SJCRH30 (cell line): ENCODE results near the gene CPEB2. TPM values are rescaled to one million over a fixed set of nuclear protein-coding genes. Genes with fewer than 3 reads are reported as not detected.
"Not testable (repeated sequence)": the region's sequence is repeated elsewhere in the genome, so short reads cannot be mapped to it uniquely, and the experiment has no call there.

ENCODE experiments used
- DNase-seq, 2 experiments: peaks; one replicate each; pipeline ENCODE4 v3.0.0-alpha.2; 2015 to 2020
- H3K27ac ChIP-seq: fragments of 250-450 bp; sonication (Bioruptor Pico); 2 replicates; pipeline ENCODE4 v1.5.1; 2020; ENCODE audit warnings: mild to moderate bottlenecking, moderate library complexity
- H3K27me3 ChIP-seq: fragments of 250-450 bp; sonication (Bioruptor Pico); 2 replicates; pipeline ENCODE4 v1.5.1; 2020; ENCODE audit warnings: mild to moderate bottlenecking, moderate library complexity
- H3K36me3 ChIP-seq: fragments of 250-450 bp; sonication (Bioruptor Pico); 2 replicates; pipeline ENCODE4 v1.5.1; 2020; ENCODE audit warnings: mild to moderate bottlenecking, moderate library complexity
- H3K4me1 ChIP-seq: fragments of 250-450 bp; sonication (Bioruptor Pico); 2 replicates; pipeline ENCODE4 v1.5.1; 2020; ENCODE audit warnings: mild to moderate bottlenecking, moderate library complexity
- H3K4me3 ChIP-seq: fragments of 250-450 bp; sonication (Bioruptor Pico); 2 replicates; pipeline ENCODE4 v1.5.1; 2020; ENCODE audit warnings: mild to moderate bottlenecking, moderate library complexity
- H3K9me3 ChIP-seq: fragments of 250-450 bp; sonication (Bioruptor Pico); replicated peaks from 2 replicates; pipeline ENCODE4 v1.5.1; 2020; ENCODE audit warnings: mild to moderate bottlenecking, moderate library complexity
- total RNA-seq: library from RNA; depleted of rRNA; stranded (reverse); fragments of >200 nt; shearing (Covaris generic); gene quantifications from 2 replicates; pipeline ENCODE4 v1.2.3, GENCODE V29; 2014

Gene CPEB2
- total RNA-seq, 1 experiment from 2014 or later, result 0.73 TPM

- H3K27me3 ChIP-seq, result no peaks in the 10 kb centered on the region
- no peak overlapping the region for H3K27ac ChIP-seq
- no peaks in the 10 kb centered on the region for H3K36me3 ChIP-seq
- no peak overlapping the region for H3K4me3 ChIP-seq
- DNase-seq, result no peak
- no peaks in the 10 kb centered on the region for H3K9me3 ChIP-seq
- H3K4me1 ChIP-seq, result no peaks in the 10 kb centered on the region
These were observed 57.9 kb downstream of the CPEB2 start for GRCh38 chr4:15060213-15060612.

GRCh38 chr4:15063341-15063740 lies 61.1 kb downstream of the CPEB2 start:
- Histone ChIP-seq H3K36me3 (no peaks in the 10 kb centered on the region), H3K27me3 (no peaks in the 10 kb centered on the region), H3K27ac (no peak overlapping the region), H3K4me3 (no peak overlapping the region), H3K9me3 (no peaks in the 10 kb centered on the region), H3K4me1 (no peaks in the 10 kb centered on the region)
- no peak for DNase-seq

- no peaks in the 10 kb centered on the region for H3K27me3 ChIP-seq
- DNase-seq, result no peak
- H3K27ac ChIP-seq, result no peak overlapping the region
- H3K4me1 ChIP-seq, result no peaks in the 10 kb centered on the region
- no peak overlapping the region for H3K4me3 ChIP-seq
- H3K36me3 ChIP-seq, result no peaks in the 10 kb centered on the region
- no peaks in the 10 kb centered on the region for H3K9me3 ChIP-seq
These were observed 63.2 kb downstream of the CPEB2 start for GRCh38 chr4:15065516-15065915.

- Histone ChIP-seq H3K9me3 (no peaks in the 10 kb centered on the region), H3K36me3 (no peaks in the 10 kb centered on the region), H3K4me1 (no peaks in the 10 kb centered on the region), H3K27me3 (no peaks in the 10 kb centered on the region), H3K27ac (no peak overlapping the region), H3K4me3 (no peak overlapping the region)
- no peak for DNase-seq
These were observed 63.9 kb downstream of the CPEB2 start for GRCh38 chr4:15066140-15066539.

- H3K4me3 ChIP-seq, result no peak overlapping the region
- no peaks in the 10 kb centered on the region for H3K36me3 ChIP-seq
- no peak for DNase-seq
- H3K27ac ChIP-seq, result no peak overlapping the region
- H3K27me3 ChIP-seq, result no peaks in the 10 kb centered on the region
- H3K4me1 ChIP-seq, result no peaks in the 10 kb centered on the region
- no peaks in the 10 kb centered on the region for H3K9me3 ChIP-seq
These were observed 66.0 kb downstream of the CPEB2 start for GRCh38 chr4:15068298-15068697.

- no peak for DNase-seq
- H3K27me3 ChIP-seq, result no peaks in the 10 kb centered on the region
- H3K9me3 ChIP-seq, result no peaks in the 10 kb centered on the region
- no peaks in the 10 kb centered on the region for H3K36me3 ChIP-seq
- no peak overlapping the region for H3K27ac ChIP-seq
- peaks cover 8% of the 10 kb centered on the region; the same call in 1 of the 2 replicates for H3K4me1 ChIP-seq
- no peak overlapping the region for H3K4me3 ChIP-seq
These were observed 73.6 kb downstream of the CPEB2 start for GRCh38 chr4:15075875-15076274.

- Histone ChIP-seq H3K27me3 (no peaks in the 10 kb centered on the region), H3K27ac (no peak overlapping the region), H3K36me3 (no peaks in the 10 kb centered on the region), H3K4me3 (no peak overlapping the region), H3K4me1 (peaks cover 8% of the 10 kb centered on the region; the same call in 1 of the 2 replicates), H3K9me3 (no peaks in the 10 kb centered on the region)
- peak in 1 of 2 experiments; percentile 41 for DNase-seq
These were observed 75.7 kb downstream of the CPEB2 start for GRCh38 chr4:15077969-15078368.

- no peaks in the 10 kb centered on the region for H3K9me3 ChIP-seq
- H3K4me3 ChIP-seq, result no peak overlapping the region
- no peak overlapping the region for H3K27ac ChIP-seq
- H3K27me3 ChIP-seq, result no peaks in the 10 kb centered on the region
- no peak for DNase-seq
- peaks cover 8% of the 10 kb centered on the region; the same call in 1 of the 2 replicates for H3K4me1 ChIP-seq
- no peaks in the 10 kb centered on the region for H3K36me3 ChIP-seq
These were observed 76.7 kb downstream of the CPEB2 start for GRCh38 chr4:15078682-15079642.

- no peaks in the 10 kb centered on the region for H3K36me3 ChIP-seq
- no peak overlapping the region for H3K27ac ChIP-seq
- DNase-seq, result no peak
These were observed 82.5 kb downstream of the CPEB2 start for GRCh38 chr4:15084780-15085179.

GRCh38 chr4:15085762-15086161 lies 83.5 kb downstream of the CPEB2 start:
- not testable (repeated sequence) for H3K27me3 ChIP-seq, H3K27ac ChIP-seq, H3K9me3 ChIP-seq, H3K4me3 ChIP-seq, H3K36me3 ChIP-seq, H3K4me1 ChIP-seq, DNase-seq

More at GRCh38 chr4:15084780-15085179, 82.5 kb downstream of the CPEB2 start:
- Histone ChIP-seq H3K9me3 (no peaks in the 10 kb centered on the region; the same call in 1 of the 2 replicates), H3K4me3 (no peak overlapping the region), H3K4me1 (no peaks in the 10 kb centered on the region; the same call in 1 of the 2 replicates), H3K27me3 (peaks cover 4% of the 10 kb centered on the region; the same call in 1 of the 2 replicates)

- H3K36me3 ChIP-seq, H3K27ac ChIP-seq, H3K27me3 ChIP-seq, H3K4me3 ChIP-seq, H3K4me1 ChIP-seq, DNase-seq, H3K9me3 ChIP-seq: not testable (repeated sequence)
These were observed 84.0 kb downstream of the CPEB2 start for GRCh38 chr4:15086259-15086658.

- no peak overlapping the region for H3K27ac ChIP-seq
These were observed 86.2 kb downstream of the CPEB2 start for GRCh38 chr4:15088394-15089035.

GRCh38 chr4:15089979-15090378 lies 87.7 kb downstream of the CPEB2 start:
- H3K9me3 ChIP-seq, result no peaks in the 10 kb centered on the region; the same call in 1 of the 2 replicates
- no peak overlapping the region for H3K4me3 ChIP-seq
- no peaks in the 10 kb centered on the region; the same call in 1 of the 2 replicates for H3K4me1 ChIP-seq
- DNase-seq, result no peak
- no peak overlapping the region for H3K27ac ChIP-seq
- H3K27me3 ChIP-seq, result peaks cover 4% of the 10 kb centered on the region; the same call in 1 of the 2 replicates
- H3K36me3 ChIP-seq, result 0 out of 2 replicates have a peak, but pooled peaks cover 2% of the 10 kb centered on the region

More at GRCh38 chr4:15088394-15089035, 86.2 kb downstream of the CPEB2 start:
- DNase-seq, result no peak
- Histone ChIP-seq H3K27me3 (peaks cover 4% of the 10 kb centered on the region; the same call in 1 of the 2 replicates), H3K9me3 (no peaks in the 10 kb centered on the region; the same call in 1 of the 2 replicates), H3K36me3 (0 out of 2 replicates have a peak, but pooled peaks cover 2% of the 10 kb centered on the region), H3K4me3 (no peak overlapping the region), H3K4me1 (no peaks in the 10 kb centered on the region; the same call in 1 of the 2 replicates)

GRCh38 chr4:15100380-15100779 lies 98.1 kb downstream of the CPEB2 start:
- Histone ChIP-seq H3K9me3 (no peaks in the 10 kb centered on the region), H3K27me3 (peaks cover 6% of the 10 kb centered on the region), H3K4me1 (no peaks in the 10 kb centered on the region), H3K27ac (no peak overlapping the region), H3K36me3 (no peaks in the 10 kb centered on the region), H3K4me3 (no peak overlapping the region)
- DNase-seq, result no peak
